GM21723 (cell line): ENCODE results near the gene AGK.
"Not testable (repeated sequence)": the region's sequence is repeated elsewhere in the genome, so short reads cannot be mapped to it uniquely, and the experiment has no call there.

Experiments used
- ATAC-seq: cut with Tn5 transposase; IDR thresholded peaks from one replicate; pipeline ENCODE4 v1.9.1; 2021; ENCODE audit warnings: mild to moderate bottlenecking, moderate library complexity; ENCODE audit not compliant: unreplicated experiment

AGK gene

DNA sequence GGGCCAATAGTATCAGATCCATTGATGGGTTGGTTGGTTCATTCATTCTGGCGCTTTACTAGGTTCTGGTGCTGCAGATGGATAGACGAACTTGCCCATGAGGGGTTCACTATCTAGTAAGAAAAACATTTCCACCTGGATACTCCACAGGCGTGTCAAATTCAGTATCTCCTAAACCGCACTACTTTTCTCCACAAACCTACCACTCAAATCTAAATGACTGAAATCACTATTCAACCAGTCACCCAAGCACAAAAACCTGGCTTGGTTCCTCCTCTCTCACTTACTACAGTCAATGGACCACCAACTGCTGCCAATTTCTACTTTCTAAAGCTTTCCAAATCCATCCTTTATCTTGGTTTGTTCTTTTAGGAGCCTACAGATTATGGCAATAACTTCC, 572 bp downstream of the AGK start:
- ATAC-seq = no peak

DNA sequence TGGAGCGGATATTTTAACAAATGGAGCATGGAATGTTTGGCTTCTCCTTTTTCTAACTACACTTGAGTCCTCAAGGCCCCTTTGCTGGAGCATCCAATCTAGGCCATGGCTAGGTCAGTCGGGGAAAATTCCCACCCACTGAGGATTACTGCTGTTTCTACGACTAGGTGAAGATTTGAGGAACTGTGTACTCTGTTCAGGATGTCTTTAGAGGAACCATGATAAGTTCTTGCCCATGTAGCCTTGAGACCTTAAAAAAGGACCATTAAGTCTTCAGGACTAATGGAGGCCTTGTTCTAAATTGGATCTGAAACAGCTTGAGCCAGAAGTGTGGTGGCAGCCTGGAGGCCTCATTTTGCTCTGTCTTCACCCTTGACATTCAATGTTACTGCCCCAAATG, 6.2 kb downstream of the AGK start:
- peak; percentile 21 for ATAC-seq

DNA sequence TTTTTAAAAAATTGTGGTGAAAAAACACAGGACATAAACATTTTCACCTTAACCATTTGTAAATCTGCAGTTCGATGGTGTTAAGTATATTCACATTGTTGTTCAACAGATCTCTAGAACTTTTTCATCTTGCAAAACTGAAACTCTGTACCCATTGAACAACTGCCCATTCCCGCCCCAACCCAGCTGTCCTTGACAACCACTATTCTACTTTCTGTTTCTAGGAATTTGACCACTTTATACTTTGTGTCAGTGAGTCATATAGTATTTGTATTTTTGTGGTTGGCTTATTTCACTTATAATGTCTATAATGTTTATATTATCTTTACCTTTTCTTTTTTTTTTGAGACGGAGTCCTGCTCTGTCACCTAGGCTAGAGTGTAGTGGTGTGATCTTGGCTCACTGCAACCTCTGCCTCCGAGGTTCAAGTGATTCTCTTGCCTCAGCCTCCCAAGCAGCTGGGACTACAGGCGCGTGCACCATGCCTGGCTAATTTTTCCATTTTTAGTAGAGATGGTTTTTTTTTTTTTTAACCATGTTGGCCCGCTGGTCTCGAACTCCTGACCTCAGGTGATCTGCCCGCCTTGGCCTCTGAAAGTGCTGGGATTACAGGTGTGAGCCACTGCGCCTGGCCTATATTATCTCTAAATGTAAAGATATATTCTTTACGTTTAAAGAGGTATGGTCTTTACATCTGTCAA, 6.8 kb downstream of the AGK start:
- ATAC-seq = peak; percentile 53

DNA sequence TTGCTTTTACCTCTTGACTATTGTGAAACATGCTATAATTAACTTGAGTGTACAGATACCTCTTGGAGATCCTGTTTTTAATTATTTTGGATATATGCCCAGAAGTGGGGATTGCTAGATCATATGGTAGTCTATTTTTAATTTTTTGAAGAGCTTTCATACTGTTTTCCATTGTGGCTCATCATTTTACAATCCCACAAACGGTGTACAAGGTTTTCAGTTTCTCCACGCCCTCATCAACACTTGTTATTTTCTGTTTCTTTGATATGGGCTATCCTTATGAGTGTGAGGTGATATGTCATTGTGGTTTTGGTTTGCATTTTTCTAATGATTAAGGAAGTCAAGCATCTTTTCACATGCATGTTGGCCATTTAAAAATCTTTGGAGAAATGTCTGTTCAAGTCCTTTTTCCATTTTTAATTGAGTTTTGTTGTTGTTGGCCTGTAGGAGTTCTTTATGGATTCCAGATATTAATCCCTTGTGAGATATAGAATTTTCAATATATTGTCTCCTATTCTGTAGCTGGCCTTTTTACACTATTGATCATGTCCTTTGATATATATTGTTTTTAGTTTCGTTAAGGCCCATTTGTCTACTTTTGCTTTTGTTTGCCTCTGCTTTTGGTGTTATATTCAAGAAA, 7.5 kb downstream of the AGK start:
- ATAC-seq = peak; percentile 72

DNA sequence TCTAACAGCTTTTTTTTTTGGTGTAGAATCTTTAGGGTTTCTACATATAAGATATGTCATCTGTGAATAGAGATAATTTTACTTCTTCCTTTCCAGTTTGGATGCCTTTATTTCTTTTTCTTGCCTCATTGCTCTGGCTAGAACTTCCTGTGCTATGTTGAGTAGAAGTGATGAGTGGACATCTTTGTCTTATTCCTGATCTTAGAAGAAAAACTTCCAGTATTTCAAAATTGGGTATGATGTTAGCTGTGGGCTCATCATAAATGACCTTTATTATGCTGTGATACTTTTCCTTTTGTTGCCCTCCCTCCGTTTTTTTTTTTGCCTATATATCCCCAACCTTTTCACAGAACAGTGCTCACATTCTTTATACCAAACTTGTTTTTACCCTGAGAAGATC, 8.8 kb downstream of the AGK start:
- no peak for ATAC-seq

DNA sequence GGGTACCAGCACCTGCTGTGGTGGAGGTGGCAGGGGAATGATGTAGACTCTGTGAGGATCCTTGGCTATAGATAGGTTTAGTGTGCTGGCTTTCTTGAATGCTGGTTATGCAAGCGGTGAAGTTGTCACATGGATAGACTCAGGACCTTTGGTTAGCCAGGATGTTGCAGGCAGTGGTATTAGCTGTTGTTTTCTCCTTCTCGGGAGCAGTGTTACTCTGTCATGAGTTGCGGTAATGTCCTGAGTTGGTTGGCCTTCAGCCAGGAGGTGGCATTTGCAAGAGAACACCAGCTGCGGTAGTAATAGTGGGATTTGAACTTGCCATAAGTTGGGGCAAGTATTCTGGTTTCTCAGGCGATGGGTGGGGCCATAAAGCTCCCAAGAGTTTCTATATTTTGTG, 10.8 kb downstream of the AGK start:
- ATAC-seq = no peak

DNA sequence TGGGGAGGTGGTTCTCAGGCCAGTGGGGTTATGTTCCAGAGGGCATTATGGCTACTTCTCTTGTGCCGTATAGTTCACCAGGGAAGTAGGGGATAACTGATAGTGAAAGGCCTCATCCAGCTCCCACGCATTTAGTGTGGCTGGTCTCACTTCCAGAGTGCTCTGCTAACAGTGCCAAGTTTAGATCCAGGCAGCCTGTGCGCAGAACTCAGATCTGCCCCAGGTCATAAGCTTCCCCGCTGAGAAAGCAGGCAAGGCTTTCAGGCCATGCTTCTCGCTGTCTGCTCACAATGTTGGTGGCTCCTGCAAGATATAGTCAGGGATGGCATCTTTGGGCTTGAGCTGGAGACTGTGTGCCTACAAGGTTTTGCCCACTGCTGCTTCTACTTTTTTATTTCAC, 11.3 kb downstream of the AGK start:
- ATAC-seq = no peak

DNA sequence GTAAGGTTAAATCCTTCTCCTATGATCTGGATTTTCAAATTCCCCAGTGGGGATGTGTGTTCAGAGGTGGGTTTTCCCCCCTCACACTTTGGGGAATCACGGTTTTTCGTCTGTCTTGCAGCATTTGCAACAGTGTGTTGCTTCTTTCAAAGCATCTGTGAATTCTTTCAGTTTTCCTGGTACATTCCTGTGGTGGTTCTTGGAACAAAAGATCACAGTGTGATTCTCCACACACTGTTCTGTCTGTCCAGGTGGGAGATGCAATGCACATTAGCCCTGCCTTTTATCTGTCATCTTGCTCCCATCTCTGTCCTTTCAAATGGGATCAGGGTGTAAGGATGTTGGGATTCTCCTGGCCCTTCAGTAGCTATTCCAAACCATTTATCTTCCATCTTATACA, 11.8 kb downstream of the AGK start:
- ATAC-seq = no peak

DNA sequence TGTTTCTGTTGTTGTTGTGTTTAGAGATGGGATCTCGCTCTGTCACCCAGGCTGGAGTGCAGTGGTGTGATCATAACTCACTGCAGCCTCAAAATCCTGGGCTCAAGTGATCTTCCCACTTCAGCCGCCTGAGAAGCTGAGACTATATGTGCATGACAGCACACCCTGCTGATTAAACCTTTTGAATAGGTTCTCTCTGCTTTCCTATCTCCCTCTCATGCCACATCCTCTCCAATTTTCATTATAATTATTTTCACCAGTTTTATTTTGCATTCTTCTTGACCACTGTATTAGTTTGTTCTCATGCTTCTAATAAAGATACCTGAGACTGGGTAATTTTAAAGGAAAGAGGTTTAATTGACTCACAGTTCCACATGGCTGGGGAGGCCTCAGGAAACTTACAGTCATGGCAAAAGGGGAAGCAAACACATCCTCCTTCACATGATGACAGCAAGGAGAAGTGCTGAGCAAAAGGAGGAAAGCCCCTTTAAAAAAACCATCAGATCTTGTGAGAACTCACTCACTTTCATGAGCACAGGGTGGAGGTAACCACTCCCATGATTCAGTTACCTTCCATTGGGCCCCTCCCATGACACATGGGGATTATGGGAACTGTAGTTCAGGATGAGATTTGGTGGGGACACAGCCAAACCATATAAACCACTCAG, 12.9 kb downstream of the AGK start:
- ATAC-seq = peak; percentile 64

DNA sequence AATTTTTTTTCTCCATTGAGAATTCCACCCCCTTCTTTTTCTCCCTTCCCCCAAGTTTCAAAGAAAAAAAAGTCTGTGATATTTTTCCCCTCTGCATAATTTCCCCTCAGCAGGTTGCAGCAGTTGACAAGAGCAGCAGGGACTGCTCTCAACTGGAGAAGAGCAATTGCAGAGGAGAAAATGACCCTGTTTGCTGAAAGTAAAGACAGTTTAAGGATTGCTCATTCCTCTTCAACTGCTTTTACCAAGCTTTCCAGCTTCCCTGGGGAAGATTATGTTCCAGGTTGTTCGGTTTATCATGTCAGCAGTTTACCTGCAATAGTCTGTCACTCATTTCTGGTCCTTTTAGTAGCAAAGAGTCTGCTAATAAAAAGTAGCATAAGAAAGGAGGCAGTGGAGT, 16.2 kb downstream of the AGK start:
- no peak for ATAC-seq

DNA sequence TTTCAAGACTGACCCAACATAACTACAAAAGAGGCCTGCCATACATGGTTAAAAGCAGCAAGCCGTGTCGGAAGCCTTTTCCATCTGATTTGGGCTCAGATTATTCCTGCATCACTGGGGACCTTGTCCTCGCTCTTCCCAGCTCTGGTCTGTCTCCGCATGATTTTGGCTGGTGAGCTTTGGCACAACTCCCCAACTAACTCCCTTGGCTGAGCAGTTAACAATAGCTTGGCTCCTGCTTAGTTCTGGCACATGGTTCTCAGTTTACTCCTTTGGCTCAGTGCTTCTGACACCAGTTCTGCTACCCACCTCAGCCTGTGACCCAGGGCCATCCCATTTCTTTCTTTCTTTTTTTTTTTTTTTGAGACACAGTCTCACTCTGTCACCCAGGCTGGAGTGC, 17.0 kb downstream of the AGK start:
- no peak for ATAC-seq

DNA sequence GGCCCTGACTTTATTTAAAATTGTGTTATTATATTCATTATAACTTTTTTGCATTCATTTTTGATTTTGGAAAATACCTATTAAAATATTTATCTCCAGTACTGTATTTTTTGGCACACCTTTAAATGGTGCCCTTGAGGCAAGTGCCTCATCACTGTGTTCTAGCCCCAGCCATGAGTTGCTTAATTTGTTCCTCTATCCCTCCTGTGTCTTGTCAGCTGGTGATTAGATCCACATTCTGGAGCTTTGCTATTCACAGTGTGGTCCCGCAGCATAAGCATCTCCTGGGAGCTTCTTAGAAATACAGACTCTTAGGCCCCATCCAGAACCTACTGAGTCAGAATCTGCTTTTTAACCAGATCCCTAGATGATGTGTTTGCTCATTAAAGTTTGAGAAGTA, 19.8 kb downstream of the AGK start:
- no peak for ATAC-seq

DNA sequence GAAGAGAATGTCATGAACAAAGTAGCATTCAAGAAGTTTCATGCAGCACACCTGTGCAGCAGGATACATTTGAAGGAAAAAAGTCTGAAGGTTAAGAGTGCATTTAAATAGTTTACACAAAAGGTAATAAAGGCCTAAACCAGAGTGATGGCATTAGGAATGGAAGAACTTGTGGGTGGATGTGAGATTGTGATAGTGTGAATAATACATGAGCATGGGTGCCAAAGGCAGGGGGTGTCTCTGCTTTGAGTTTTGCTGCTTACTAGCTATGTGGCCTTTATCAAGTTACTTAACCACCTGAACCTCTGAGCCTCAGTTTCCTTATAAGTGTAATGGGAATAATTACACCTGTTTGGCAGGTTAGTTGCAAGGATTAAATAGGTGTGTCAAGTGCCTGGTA, 21.0 kb downstream of the AGK start:
- ATAC-seq = no peak

DNA sequence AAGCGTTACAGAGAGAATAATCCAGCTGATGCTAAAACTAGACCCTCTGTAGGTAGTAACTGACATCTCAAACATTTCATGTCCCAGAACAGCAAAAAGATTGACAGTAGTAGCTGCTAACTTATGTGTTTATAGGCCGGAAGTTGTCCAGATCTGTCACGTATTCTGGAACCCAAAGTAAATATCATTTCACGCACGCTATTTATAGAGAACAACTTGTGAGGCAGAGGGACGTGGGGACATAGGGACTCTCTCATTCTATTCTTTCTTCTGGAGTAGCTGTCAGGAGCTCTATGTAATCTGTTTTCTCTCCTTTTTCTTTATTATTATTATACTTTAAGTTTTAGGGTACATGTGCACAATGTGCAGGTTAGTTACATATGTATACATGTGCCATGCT, 22.3 kb downstream of the AGK start:
- no peak for ATAC-seq

DNA sequence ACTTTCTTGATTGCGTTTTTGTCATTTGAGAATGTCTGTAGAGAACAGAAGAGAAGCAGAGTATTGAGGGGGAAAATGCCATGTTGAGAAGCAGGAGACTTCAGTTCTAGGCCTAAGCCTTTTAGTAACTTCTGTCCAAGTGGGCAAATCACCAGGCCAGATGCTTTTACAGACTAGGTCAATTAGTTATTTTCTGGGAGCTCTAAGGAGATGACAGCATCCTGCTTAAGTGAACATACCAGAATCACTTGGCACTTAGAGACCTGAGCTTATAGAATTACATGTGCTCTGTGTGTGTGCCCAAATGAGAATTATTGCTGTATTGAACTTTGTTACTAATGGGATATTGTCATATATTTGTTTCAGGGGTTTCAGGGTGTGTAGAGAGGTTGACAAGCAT, 24.0 kb downstream of the AGK start:
- no peak for ATAC-seq

DNA sequence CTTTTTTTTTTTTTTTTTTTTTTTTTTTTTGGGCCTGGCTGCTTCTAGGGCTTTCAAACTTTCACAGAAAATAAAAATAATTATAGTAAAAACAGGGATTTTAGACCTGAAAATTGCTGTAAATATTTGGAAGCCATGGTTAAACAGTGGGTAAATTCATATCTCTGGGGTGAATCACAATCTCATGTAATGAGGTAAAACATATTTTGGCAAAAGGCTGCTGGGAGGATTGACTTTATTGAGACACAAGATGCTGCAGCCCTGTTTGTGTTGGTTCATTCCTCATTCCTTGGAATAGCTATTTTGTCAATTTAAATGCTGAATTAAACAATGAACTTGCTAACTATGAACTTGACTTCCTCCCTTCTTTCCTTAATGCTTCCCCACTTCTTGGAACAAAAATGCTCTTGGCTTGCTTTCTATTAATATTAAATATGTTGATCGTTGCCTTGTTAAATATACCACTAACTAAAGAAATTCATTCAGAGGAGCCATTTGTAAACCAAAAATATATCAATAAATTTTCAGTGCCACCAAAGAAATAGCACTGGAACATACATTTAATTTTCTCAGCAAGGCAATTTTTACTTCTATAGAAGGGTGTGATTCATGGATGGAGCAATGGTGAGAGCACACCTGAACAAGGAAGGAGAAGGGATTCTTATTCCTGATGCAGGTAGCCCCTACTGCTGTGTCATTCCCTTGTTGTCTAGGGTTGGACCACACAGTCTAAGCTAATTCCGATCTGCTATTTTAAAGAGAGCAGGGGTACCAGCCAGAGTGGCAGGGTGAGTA, 24.6 kb downstream of the AGK start:
- ATAC-seq = no peak

DNA sequence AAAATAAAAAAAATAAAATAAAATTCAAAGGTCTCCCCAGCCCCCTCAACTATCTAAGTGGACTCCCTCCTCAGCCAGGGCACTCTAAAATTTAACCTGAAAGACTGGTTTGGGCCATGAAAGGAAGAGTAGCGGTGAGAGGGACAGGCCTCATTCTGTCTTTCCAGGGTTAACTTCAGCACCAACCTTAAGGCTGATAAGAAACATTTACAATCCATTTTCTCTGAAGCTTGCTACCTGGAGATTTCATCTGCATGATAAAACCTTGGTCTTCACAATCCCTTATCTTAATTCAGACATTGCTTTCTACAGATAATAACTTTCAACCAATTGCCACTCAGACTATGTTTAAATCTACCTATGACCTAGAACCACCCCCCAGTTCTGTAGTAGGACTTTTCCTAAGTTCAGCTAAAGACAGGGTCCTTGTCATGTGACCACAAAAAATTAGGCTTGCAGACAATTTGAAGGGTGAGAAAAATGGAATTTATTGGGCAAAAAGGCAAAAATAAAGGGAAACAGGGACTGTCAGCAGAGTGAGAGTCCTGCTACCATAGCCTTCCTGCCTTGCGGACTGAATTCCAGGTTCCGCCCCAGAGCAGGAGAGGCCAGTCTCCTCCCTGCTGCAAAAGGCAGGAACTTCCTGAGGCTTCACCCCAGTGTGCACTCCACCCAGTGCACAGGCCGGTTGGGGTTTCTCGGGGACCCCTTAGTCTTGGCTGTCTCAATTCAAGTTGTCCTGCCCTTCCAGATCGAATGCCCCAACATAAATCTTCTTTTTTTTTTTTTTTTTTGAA, 26.0 kb downstream of the AGK start:
- ATAC-seq = no peak

DNA sequence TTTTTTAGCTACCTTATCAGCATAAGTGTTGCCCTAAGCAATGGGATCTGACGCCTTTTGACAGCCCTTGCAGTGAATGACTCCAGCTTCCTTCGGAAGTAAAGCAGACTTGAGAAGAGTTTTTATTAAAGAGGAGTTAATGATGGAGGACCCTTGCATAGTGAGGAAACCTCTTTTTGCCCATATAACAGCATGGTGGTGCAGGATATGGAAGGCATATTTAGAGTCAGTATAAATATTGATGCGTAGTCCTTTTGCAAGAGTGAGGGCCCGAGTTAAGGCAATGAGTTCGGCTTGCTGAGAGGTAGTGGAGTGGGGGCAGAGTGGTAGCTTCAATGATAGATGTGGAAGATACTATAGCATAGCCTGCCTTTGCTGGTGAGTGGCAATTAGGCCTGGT, 28.7 kb downstream of the AGK start:
- ATAC-seq = not testable (repeated sequence)

DNA sequence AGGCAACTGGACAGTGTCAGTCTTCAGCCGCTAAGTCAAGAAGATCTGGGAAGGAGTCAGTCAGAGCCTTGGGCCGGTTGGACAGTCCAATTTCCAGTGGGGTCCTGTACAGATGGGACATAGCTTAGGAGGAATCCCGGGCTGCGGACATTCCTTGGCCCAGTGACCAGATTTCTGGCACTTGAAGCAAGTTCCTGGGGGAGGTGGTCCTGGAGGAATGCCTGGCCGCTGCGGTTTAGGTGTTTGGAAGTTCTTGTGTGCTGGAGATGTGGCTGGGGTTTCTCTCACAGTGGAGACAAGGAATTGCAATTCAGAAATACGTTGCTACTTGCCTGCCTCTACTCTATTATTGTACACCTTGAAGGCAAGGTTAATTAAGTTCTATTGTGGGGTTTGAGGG, 30.9 kb downstream of the AGK start:
- ATAC-seq = not testable (repeated sequence)

DNA sequence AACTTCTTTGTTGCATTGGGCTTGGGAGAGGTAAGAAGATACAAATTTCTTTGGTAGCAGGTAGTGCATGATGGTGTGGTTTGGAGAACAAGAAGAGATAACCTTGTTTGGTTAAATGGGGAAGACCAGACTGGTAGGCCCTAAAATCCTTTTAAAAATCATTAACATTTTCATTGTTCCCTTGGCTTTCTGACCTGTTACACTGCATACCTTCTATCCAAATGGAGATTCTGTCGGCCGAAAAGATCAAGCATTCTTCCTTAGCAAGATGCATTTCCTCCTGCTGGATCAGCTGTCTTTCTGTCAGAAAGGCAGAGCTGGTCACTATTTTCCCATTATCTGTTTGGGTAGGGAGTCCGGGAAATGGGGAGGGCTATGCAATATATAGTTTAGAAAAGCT, 33.7 kb downstream of the AGK start:
- no peak for ATAC-seq
